DMS 273 (cell line): Measurements from ENCODE around the gene POLA2.
A peak's percentile ranks its signal among the peaks of the same experiment; 100 is the strongest.
"Not testable (repeated sequence)": the region's sequence is repeated elsewhere in the genome, so short reads cannot be mapped to it uniquely, and the experiment has no call there.

ENCODE experiments used
- DNase-seq: peaks from one replicate; lab custom pipeline; 2025; ENCODE audit not compliant: unreplicated experiment; lab: John Stamatoyannopoulos, UW

Gene POLA2

GRCh38 chr11:65241134-65241533 is 20.6 kb upstream of the POLA2 start:
- no peak for DNase-seq

GRCh38 chr11:65241692-65242091 is 20.1 kb upstream of the POLA2 start:
- peak; percentile 19 for DNase-seq

DNA sequence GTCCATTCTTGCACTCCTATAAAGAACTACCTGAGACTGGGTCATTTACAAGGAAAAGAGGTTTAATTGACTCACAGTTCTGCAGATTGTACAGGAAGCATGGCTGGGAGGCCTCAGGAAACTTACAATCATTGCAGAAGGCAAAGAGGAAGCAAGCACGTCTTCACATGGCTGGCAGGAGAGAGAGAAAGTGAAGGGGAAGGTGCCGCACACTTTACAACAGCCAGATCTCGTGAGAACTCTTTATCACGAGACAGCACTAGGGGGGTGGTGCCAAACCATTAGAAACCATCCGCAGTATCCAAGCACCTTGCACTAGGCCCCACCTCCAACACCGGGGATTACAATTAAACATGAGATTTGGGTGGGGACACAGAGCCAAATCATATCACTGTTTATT is 19.4 kb upstream of the POLA2 start:
- no peak for DNase-seq

DNA sequence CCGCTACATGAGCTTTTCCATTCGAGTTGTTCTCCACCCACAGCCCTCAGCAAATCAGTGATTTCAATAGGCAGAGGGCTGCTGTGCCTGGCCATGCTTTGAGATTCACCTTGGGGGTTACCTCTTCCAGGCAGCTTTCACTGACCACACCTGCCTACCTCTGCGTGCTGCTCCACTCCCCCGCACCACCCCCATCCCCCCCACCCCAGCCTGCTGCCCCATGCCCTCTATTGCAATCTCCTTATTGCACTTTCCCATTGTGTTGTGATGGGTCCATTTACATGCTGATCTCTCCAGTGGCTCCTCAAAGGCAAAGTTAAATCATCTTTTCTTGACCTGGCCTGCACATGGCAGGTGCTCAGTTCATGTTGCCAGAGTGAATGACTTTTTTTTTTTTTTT is 18.0 kb upstream of the POLA2 start:
- DNase-seq: no peak

- DNase-seq: not testable (repeated sequence)
These were observed 16.7 kb upstream of the POLA2 start for GRCh38 chr11:65245046-65245445.

DNA sequence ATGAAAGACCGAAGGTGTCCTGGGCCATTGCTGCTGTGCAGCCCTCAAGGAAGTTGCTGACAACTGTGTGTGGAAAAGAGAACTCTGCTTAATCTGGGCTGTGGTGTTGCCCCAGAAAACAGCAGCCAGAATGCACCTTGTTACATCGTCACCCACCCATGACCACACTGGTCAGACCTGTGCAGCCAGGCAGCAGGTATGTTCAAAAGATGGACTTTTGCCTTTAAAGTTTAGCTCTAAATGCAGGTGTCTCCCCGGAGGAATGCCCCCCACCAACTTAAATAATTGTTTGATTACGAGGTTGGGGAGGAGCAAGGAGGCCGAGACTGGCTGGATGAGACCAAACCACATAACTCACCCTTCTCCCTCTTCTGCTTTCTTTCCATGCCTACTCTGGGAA is 15.3 kb upstream of the POLA2 start:
- no peak for DNase-seq

DNA sequence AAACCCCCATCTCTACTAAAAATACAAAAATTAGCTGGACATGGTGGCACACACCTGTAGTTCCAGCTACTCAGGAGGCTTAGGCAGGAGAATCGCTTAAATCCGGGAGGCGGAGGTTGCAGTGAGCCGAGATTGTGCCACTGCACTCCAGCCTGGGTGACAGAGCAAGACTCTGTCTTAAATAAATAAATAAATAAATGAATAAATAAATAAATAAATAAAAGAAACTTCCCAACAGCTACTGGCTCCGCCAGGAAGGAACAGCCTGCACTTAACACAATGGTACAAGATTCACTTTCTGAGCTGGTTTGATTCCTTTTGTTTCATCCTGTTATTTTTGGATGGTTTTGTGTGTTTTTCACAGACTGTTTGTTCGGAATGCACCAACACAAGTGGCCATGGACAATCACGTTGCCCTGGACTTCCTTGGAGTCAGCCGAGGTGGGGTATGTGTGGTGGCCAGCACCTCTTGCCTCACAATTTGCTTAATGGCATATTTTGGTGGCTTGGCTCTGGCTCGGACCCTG is 13.5 kb upstream of the POLA2 start:
- not testable (repeated sequence) for DNase-seq

DNA sequence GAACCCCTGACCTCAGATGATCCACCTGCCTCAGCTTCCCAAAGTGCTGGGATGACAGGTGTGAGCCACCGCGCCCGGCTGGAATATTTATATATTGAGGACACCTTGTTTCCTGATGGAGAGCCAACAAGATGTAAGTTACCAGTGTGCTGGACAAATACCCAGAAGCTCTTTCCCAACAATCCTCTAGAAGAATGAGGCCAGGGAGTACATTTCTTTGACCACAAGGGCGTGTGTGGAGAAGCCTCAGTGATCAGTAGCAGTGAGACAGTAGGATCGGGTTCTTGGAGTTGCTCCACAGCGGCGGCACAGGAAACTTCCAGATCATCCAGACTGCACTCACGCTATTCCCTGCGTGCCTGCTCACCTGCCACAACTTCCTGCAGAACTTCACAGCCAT is 10.3 kb upstream of the POLA2 start:
- DNase-seq: no peak

- DNase-seq: no peak
These were observed 7.0 kb upstream of the POLA2 start for GRCh38 chr11:65254724-65255123.

- DNase-seq: no peak
These were observed 2.8 kb upstream of the POLA2 start for GRCh38 chr11:65258988-65259387.

DNA sequence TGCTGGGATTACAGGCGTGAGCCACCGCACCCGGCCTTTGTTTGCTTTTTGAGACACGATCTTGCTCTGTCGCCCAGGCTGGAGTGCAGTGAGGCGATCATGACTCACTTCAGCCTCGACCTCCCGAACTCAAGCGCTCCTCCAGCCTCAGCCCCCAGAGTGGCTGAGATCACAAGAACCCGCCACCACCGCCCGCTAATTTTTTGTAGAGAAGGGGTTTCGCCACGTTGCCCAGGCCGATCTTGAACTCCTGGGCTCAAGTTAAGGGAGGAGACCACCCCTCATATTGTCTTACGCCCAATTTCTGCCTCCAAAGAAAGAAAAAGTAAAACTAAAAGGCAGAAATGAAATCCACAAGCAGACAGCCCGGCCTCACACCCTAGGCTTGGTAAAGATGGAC is 1.5 kb upstream of the POLA2 start:
- DNase-seq: no peak

- DNase-seq: no peak
These were observed 789 bp upstream of the POLA2 start for GRCh38 chr11:65260756-65261590.

DNA sequence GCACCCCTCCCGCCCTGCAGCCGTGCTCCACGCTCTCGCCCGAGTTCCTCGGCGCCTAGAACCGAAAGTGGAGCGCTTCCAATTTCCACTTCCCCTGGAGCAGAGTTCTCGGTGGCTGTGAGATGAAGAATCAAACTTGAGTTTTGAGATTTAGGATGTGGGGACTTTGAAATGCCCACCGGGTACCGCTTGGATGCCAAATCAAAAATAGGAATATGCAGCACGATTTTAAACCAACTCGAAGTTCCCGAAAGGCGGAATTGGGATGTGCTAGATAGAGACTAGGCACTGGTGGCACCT is 569 bp downstream of the POLA2 start:
- no peak for DNase-seq

DNA sequence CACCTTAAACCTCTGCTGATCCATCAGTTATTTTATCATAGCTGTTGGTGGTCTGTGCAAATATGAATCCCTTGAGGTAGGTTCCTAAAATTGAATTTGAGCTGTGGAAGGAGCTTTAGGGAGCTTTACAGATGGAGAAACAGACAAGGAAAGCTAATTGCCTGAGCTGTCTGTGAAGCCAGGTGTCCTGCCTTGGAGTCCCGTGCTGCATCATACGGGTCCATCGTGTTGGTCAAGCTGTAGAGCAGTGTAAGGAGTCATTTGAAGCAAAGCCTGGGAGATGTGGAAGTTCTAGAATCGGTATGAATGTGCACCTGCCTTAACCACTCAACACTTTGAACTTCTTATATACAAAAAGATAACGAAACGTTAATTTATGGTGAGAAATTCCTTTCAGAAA is 1.0 kb downstream of the POLA2 start:
- DNase-seq: peak; percentile 22

GRCh38 chr11:65264747-65265146 is 3.0 kb downstream of the POLA2 start:
- DNase-seq: not testable (repeated sequence)

GRCh38 chr11:65266210-65266609 is 4.4 kb downstream of the POLA2 start:
- no peak for DNase-seq

DNA sequence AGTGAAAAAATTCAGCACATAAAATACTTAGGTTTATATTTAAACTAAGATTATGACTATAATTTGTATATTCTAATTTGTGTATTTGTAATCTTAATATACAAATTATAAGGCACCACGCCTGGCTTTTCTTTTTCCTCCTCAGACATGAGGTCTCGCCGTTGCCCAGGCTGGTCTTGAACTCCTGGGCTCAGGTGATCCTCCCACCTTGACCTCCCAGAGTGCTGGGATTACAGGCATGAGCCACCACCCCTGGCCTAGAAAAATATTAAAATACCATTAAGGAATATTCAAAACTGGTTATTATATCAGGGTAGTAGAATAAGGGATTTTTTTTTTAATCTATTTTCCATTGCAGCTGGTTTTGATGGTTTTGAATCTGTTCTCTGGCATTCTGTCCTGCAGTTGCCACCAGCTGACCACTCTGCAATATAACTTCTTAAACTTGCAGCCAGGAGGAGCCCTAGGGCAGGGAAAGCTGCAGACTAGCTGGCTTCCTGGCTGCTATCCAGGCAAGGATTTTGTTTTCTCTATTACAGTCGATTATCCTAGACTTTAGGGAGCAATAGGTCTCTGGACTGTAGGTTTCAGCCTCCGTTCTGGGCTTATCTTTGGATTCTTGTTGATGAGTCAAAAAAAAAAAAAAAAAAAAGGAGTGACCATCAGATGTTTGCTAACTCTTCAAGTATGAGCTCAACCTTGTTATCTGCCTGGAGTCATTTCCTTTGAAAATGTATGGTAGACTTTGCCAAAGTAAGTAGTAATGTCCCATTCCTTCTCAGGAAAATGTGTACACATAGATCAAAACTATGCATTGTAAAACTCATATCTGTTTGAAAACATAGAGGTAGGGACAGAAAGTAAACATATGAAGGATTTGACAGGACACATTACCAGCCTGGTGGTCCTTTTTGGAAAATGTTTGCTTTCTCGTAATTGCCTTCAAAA is 13.2 kb downstream of the POLA2 start:
- DNase-seq: peak; percentile 85

DNA sequence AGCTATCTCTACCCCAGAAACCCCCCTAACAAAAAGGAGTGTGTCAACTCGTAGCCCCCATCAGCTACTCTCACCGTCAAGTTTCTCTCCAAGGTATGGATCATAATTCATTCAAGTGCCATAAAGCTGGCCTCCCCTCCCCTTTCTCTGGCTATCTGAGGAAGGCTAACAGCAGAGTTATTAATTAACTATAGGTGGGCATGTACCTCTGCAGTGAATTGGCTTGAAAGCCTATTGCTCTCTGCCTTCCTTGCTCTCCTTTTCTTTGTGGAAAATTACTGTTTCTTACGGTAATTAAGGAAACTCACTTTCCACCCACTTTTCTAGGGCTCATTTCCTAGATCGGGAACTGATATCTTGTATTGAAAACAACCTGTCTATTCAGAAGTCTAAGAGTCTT is 14.1 kb downstream of the POLA2 start:
- DNase-seq: no peak

GRCh38 chr11:65277631-65278277 is 16.0 kb downstream of the POLA2 start:
- no peak for DNase-seq

DNA sequence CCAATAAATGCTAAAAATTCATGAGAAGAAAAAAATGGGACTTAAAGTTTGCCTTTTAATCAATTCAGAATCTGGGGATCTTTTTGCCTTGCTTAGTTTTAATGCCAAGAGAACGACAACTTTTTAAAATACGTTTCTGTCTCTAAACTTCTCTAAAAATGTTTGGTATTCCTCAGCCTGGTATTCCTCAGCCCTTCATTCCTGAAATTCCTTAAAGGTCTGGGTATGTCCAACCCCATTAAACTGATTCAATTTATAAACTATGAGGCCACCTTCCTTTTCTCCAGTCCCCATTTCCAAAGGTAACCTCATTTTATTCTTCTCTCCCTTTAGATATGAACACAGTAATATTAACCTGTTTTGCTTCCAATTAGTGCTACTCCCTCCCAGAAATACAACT is 16.6 kb downstream of the POLA2 start:
- DNase-seq: no peak

GRCh38 chr11:65279279-65279678 is 17.5 kb downstream of the POLA2 start:
- no peak for DNase-seq
